Tibial nerve (tissue), 3 donors: ENCODE measurements around the gene CANT1.

Experiments
- CTCF ChIP-seq, 5 experiments: fragments of 200-600 bp in 3 of 5; fragments of 450-650 bp in 2 of 5; sonication (generic) in 3 of 5; IDR thresholded peaks; one replicate each; pipeline ENCODE4 v1.5.1; 2016 to 2019; ENCODE audit warnings: antibody characterized with exemption in 5 of 5, mild to moderate bottlenecking in 3 of 5, moderate library complexity in 2 of 5
- POLR2A ChIP-seq, 2 donors: fragments of 450-650 bp; IDR thresholded peaks; one replicate each; pipeline ENCODE4 v1.6.1; 2017; ENCODE audit warnings: antibody characterized with exemption in 2 of 2, mild to moderate bottlenecking in 2 of 2, moderate library complexity in 2 of 2

DNA sequence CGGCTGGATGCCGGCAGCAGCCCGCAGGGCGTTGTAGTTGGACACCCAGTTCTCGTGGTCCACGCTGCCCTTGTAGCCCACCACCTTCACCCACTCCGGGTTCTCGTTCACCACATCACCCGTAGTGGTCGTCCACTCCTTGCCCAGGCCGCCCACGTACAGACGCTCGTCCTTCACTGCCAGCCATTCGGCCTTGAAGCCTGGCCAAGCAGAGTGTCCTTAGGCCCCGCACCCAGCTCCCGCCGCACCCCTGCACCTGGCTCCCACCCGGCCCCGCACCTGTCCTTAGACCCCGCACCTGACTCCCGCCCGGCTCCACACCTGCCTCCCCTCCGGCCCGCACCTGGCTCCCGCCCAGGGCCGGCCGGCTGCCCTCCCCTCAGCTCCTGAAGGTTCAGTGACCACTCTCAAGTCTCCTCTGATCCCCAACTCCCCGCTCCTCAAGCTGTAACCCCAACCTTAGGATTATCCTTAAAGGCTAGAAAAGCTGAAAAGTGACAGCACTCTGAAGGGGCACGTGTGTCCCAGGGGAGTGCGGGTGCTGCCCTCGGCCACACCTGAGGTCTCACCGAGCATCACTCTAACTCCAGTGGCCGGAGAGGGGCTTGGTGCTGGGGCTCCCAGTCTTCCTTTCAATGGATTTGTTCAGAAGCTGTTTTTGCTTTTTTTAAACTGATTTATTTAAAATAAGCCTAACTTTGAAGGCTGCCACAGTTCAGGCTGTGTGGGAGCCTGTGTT lies 14.4 kb downstream of the CANT1 start:
- TF ChIP-seq CTCF (IDR thresholded peaks at IDR 0.05) (no peak), POLR2A (IDR thresholded peaks at IDR 0.05) (no peak)
